HG03442 (cell line): ENCODE results near the gene FAM83C.
A peak's percentile ranks its signal among the peaks of the same experiment; 100 is the strongest.
"Not testable (repeated sequence)": the region's sequence is repeated elsewhere in the genome, so short reads cannot be mapped to it uniquely, and the experiment has no call there.

Source experiments
- ATAC-seq: cut with Tn5 transposase; IDR thresholded peaks from one replicate; pipeline ENCODE4 v1.9.1; 2021; ENCODE audit warnings: mild to moderate bottlenecking, moderate library complexity; ENCODE audit not compliant: unreplicated experiment

Gene FAM83C

GRCh38 chr20:35267092-35267491 is 25.1 kb downstream of the FAM83C start:
- no peak for ATAC-seq

GRCh38 chr20:35264755-35265154 is 27.5 kb downstream of the FAM83C start:
- ATAC-seq, result no peak

- no peak for ATAC-seq
These were observed 28.5 kb downstream of the FAM83C start for GRCh38 chr20:35263532-35264341.

- not testable (repeated sequence) for ATAC-seq
These were observed 29.3 kb downstream of the FAM83C start for GRCh38 chr20:35262731-35263531.

GRCh38 chr20:35262321-35262720 is 29.9 kb downstream of the FAM83C start:
- not testable (repeated sequence) for ATAC-seq

- ATAC-seq, result no peak
These were observed 31.8 kb downstream of the FAM83C start for GRCh38 chr20:35260426-35260825.

GRCh38 chr20:35257175-35257909 is 34.9 kb downstream of the FAM83C start:
- no peak for ATAC-seq

- no peak for ATAC-seq
These were observed 37.7 kb downstream of the FAM83C start for GRCh38 chr20:35254448-35254999.

GRCh38 chr20:35253010-35253409 is 39.2 kb downstream of the FAM83C start:
- ATAC-seq, result no peak

- ATAC-seq, result not testable (repeated sequence)
These were observed 39.6 kb downstream of the FAM83C start for GRCh38 chr20:35252598-35252997.

GRCh38 chr20:35252037-35252461 is 40.2 kb downstream of the FAM83C start:
- ATAC-seq, result peak; percentile 64

GRCh38 chr20:35251613-35251940 is 40.6 kb downstream of the FAM83C start:
- no peak for ATAC-seq

- no peak for ATAC-seq
These were observed 43.4 kb downstream of the FAM83C start for GRCh38 chr20:35248641-35249475.

- no peak for ATAC-seq
These were observed 45.5 kb downstream of the FAM83C start for GRCh38 chr20:35246723-35247122.

- no peak for ATAC-seq
These were observed 48.2 kb downstream of the FAM83C start for GRCh38 chr20:35243986-35244385.

- ATAC-seq, result no peak
These were observed 48.9 kb downstream of the FAM83C start for GRCh38 chr20:35243317-35243716.

- no peak for ATAC-seq
These were observed 51.4 kb downstream of the FAM83C start for GRCh38 chr20:35240811-35241293.

- no peak for ATAC-seq
These were observed 52.0 kb downstream of the FAM83C start for GRCh38 chr20:35240083-35240810.

GRCh38 chr20:35238735-35239134 is 53.5 kb downstream of the FAM83C start:
- ATAC-seq, result no peak
